ENCODE results near the gene CORO1C.

The CORO1C gene

GRCh38 chr12:108690542-108691174 is 40.7 kb downstream of the CORO1C start:
- H3K4me1 Mint-ChIP-seq: peaks cover 44 to 46% of the 10 kb centered on the region in 2 donors
- no peak for DNase-seq
- H3K4me3 Mint-ChIP-seq: peak overlapping the region; percentile 77
- peaks cover 2 to 3% of the 10 kb centered on the region in 2 donors for H3K9me3 Mint-ChIP-seq
- ATAC-seq (replicated peaks): no peak
- H3K27me3 Mint-ChIP-seq: no peaks in the 10 kb centered on the region
- H3K27ac Mint-ChIP-seq: peak overlapping the region; percentile 97
- peaks cover 13 to 24% of the 10 kb centered on the region in 2 donors for H3K36me3 Mint-ChIP-seq

- ATAC-seq (replicated peaks) (no peak), DNase-seq (no peak)
- Mint-ChIP-seq H3K9me3 (peaks cover 1 to 2% of the 10 kb centered on the region in 2 donors), H3K4me3 (peak overlapping the region; percentile 60 to 74), H3K36me3 (peaks cover 11 to 19% of the 10 kb centered on the region in 2 donors), H3K27me3 (no peaks in the 10 kb centered on the region), H3K4me1 (peaks cover 46 to 49% of the 10 kb centered on the region in 2 donors), H3K27ac (peak overlapping the region; percentile 97)
Measured at GRCh38 chr12:108690191-108690518, 41.2 kb downstream of the CORO1C start.

GRCh38 chr12:108689314-108690190 is 41.8 kb downstream of the CORO1C start:
- H3K4me3 Mint-ChIP-seq: peak overlapping the region; percentile 60 to 74
- H3K9me3 Mint-ChIP-seq: no peaks in the 10 kb centered on the region
- DNase-seq (no peak), ATAC-seq (replicated peaks) (peak; percentile 30 to 46)
- H3K36me3 Mint-ChIP-seq: peaks cover 8 to 15% of the 10 kb centered on the region in 2 donors
- H3K27ac Mint-ChIP-seq: peak overlapping the region; percentile 97
- no peaks in the 10 kb centered on the region for H3K27me3 Mint-ChIP-seq
- peaks cover 44 to 50% of the 10 kb centered on the region in 2 donors for H3K4me1 Mint-ChIP-seq

- Mint-ChIP-seq H3K36me3 (peaks cover 6 to 11% of the 10 kb centered on the region in 2 donors), H3K4me1 (peaks cover 36 to 56% of the 10 kb centered on the region in 2 donors), H3K9me3 (no peaks in the 10 kb centered on the region), H3K4me3 (no peak overlapping the region), H3K27me3 (no peaks in the 10 kb centered on the region), H3K27ac (no peak overlapping the region)
- DNase-seq (no peak), ATAC-seq (replicated peaks) (no peak)
Measured at GRCh38 chr12:108686780-108687179, 44.5 kb downstream of the CORO1C start.

GRCh38 chr12:108685469-108686260 is 45.7 kb downstream of the CORO1C start:
- Mint-ChIP-seq H3K27ac (peak overlapping the region; percentile 59), H3K36me3 (peaks cover 6 to 11% of the 10 kb centered on the region in 2 donors), H3K27me3 (no peaks in the 10 kb centered on the region), H3K4me3 (no peak overlapping the region), H3K9me3 (no peaks in the 10 kb centered on the region), H3K4me1 (peaks cover 27 to 53% of the 10 kb centered on the region in 2 donors)
- DNase-seq (no peak), ATAC-seq (replicated peaks) (no peak)

GRCh38 chr12:108683906-108684556 is 47.3 kb downstream of the CORO1C start:
- Mint-ChIP-seq H3K9me3 (no peaks in the 10 kb centered on the region), H3K27me3 (no peaks in the 10 kb centered on the region), H3K4me1 (peaks cover 14 to 37% of the 10 kb centered on the region in 2 donors), H3K4me3 (no peak overlapping the region), H3K27ac (no peak overlapping the region), H3K36me3 (peaks cover 3 to 5% of the 10 kb centered on the region in 2 donors)
- DNase-seq (no peak), ATAC-seq (replicated peaks) (no peak)

GRCh38 chr12:108681317-108681716 is 50.0 kb downstream of the CORO1C start:
- ATAC-seq (replicated peaks): no peak
- no peak for DNase-seq
- H3K36me3 Mint-ChIP-seq: peaks cover 8 to 16% of the 10 kb centered on the region in 2 donors
- no peaks in the 10 kb centered on the region for H3K27me3 Mint-ChIP-seq
- no peak overlapping the region for H3K4me3 Mint-ChIP-seq
- no peaks in the 10 kb centered on the region for H3K9me3 Mint-ChIP-seq
- H3K4me1 Mint-ChIP-seq: peaks cover 15 to 35% of the 10 kb centered on the region in 2 donors
- H3K27ac Mint-ChIP-seq: no peak overlapping the region

- Mint-ChIP-seq H3K27me3 (no peaks in the 10 kb centered on the region), H3K36me3 (peaks cover 12 to 29% of the 10 kb centered on the region in 2 donors), H3K4me1 (peaks cover 8 to 21% of the 10 kb centered on the region in 2 donors), H3K4me3 (no peak overlapping the region), H3K9me3 (no peaks in the 10 kb centered on the region), H3K27ac (no peak overlapping the region)
- DNase-seq (no peak), ATAC-seq (replicated peaks) (no peak)
Measured at GRCh38 chr12:108679106-108679681, 52.1 kb downstream of the CORO1C start.

GRCh38 chr12:108678104-108678730 is 53.1 kb downstream of the CORO1C start:
- Mint-ChIP-seq H3K9me3 (no peaks in the 10 kb centered on the region), H3K27ac (no peak overlapping the region), H3K4me3 (no peak overlapping the region), H3K4me1 (peaks cover 6 to 11% of the 10 kb centered on the region in 2 donors), H3K36me3 (peaks cover 13 to 30% of the 10 kb centered on the region in 2 donors), H3K27me3 (no peaks in the 10 kb centered on the region)
- DNase-seq: no peak
- no peak for ATAC-seq (replicated peaks)

GRCh38 chr12:108677381-108677780 is 53.9 kb downstream of the CORO1C start:
- Mint-ChIP-seq H3K4me3 (no peak overlapping the region), H3K4me1 (peaks cover 6 to 8% of the 10 kb centered on the region in 2 donors), H3K27me3 (no peaks in the 10 kb centered on the region), H3K27ac (no peak overlapping the region), H3K9me3 (no peaks in the 10 kb centered on the region), H3K36me3 (peaks cover 15 to 33% of the 10 kb centered on the region in 2 donors)
- ATAC-seq (replicated peaks): no peak
- no peak for DNase-seq

GRCh38 chr12:108676707-108677106 is 54.6 kb downstream of the CORO1C start:
- H3K27ac Mint-ChIP-seq: no peak overlapping the region
- no peak overlapping the region for H3K4me3 Mint-ChIP-seq
- H3K4me1 Mint-ChIP-seq: peaks cover 6 to 8% of the 10 kb centered on the region in 2 donors

GRCh38 chr12:108675792-108676191 is 55.5 kb downstream of the CORO1C start:
- Mint-ChIP-seq H3K4me3 (no peak overlapping the region), H3K27me3 (no peaks in the 10 kb centered on the region), H3K36me3 (peaks cover 17 to 41% of the 10 kb centered on the region in 2 donors), H3K27ac (no peak overlapping the region), H3K9me3 (no peaks in the 10 kb centered on the region), H3K4me1 (peaks cover 0 to 7% of the 10 kb centered on the region in 2 donors)
- ATAC-seq (replicated peaks) (no peak), DNase-seq (no peak)

More at GRCh38 chr12:108676707-108677106, 54.6 kb downstream of the CORO1C start:
- DNase-seq (no peak), ATAC-seq (replicated peaks) (no peak)
- Mint-ChIP-seq H3K27me3 (no peaks in the 10 kb centered on the region), H3K36me3 (peaks cover 17 to 36% of the 10 kb centered on the region in 2 donors), H3K9me3 (no peaks in the 10 kb centered on the region)

- Mint-ChIP-seq H3K4me3 (no peak overlapping the region), H3K4me1 (peaks cover 7 to 15% of the 10 kb centered on the region in 2 donors), H3K27ac (no peak overlapping the region), H3K27me3 (no peaks in the 10 kb centered on the region), H3K9me3 (no peaks in the 10 kb centered on the region), H3K36me3 (peaks cover 12 to 38% of the 10 kb centered on the region in 2 donors)
- ATAC-seq (replicated peaks): no peak
- no peak for DNase-seq
Measured at GRCh38 chr12:108672054-108672453, 59.3 kb downstream of the CORO1C start.

Data from stimulated activated naive B cell treated with anti-CD40 and anti-IgM and Interleukin-4, amounts not matched to agents 10 μg/mL and 1 μg/mL and 100 μg/mL, for 72 hours (primary cell).